Measurements from ENCODE around the gene MAGEB17.

GRCh38 chrX:16199343-16199742, 32.1 kb downstream of the MAGEB17 start:
- TF ChIP-seq GATA2 (CRISPR knock-in tag; IDR thresholded peaks at IDR 0.05) (no peak), GABPA (IDR thresholded peaks at IDR 0.05; ENCODE audit: low read depth) (no peak)
